GM10248 (cell line): ENCODE results near the gene PRR7.
A peak's percentile ranks its signal among the peaks of the same experiment; 100 is the strongest.

Source experiments
- CTCF ChIA-PET: fragments of 300-600 bp; sonication (Branson Sonifier 250); formaldehyde crosslinking; extraction: SDS; loops from one replicate; lab custom pipeline; 2021; ENCODE audit warnings: antibody characterized with exemption; lab: Yijun Ruan, JAX
- POLR2A ChIA-PET: fragments of 350-650 bp; sonication (Branson Sonifier 250); formaldehyde crosslinking; extraction: SDS; loops from one replicate; lab custom pipeline; 2020; ENCODE audit warnings: antibody characterized with exemption; lab: Yijun Ruan, JAX
- DNase-seq: peaks from one replicate; pipeline ENCODE4 v3.0.0; 2012; ENCODE audit errors: extremely low spot score
- CTCF ChIP-seq: IDR thresholded peaks from 2 replicates; pipeline ENCODE4 v1.5.1; 2012; ENCODE audit warnings: mild to moderate bottlenecking, low read depth; ENCODE audit errors: extremely low read depth, missing control alignments, control extremely low read depth

The PRR7 gene

GRCh38 chr5:177446200-177447065, at the start of gene PRR7:
PRR7 (plus strand) TSS chr5:177446814; CDS start chr5:177455068, 8,254 bp downstream.
- ChIA-PET CTCF (interaction anchor here (0.7 to 21.0 kb wide), 12 partner anchors 8 to 332 kb away, joined by 3 to 549 read pairs (median 12); partner anchors contain the start of genes F12 and PFN3), POLR2A (interaction anchor here (0.6 to 1.8 kb wide), 8 partner anchors 15 to 87 kb away, joined by 3 to 6 read pairs (median 4); no protein-coding TSS in a partner anchor)
- TF ChIP-seq CTCF = peak; percentile 21
- DNase-seq = peak; percentile 86

- CTCF ChIA-PET = interaction anchor here (21.8 kb wide), 1 partner anchor 48 kb away, joined by 549 read pairs; the partner anchor contains the start of gene PRR7
- no peak for DNase-seq
Measured at GRCh38 chr5:177397875-177398390, 48.7 kb upstream of the PRR7 start.

DNA sequence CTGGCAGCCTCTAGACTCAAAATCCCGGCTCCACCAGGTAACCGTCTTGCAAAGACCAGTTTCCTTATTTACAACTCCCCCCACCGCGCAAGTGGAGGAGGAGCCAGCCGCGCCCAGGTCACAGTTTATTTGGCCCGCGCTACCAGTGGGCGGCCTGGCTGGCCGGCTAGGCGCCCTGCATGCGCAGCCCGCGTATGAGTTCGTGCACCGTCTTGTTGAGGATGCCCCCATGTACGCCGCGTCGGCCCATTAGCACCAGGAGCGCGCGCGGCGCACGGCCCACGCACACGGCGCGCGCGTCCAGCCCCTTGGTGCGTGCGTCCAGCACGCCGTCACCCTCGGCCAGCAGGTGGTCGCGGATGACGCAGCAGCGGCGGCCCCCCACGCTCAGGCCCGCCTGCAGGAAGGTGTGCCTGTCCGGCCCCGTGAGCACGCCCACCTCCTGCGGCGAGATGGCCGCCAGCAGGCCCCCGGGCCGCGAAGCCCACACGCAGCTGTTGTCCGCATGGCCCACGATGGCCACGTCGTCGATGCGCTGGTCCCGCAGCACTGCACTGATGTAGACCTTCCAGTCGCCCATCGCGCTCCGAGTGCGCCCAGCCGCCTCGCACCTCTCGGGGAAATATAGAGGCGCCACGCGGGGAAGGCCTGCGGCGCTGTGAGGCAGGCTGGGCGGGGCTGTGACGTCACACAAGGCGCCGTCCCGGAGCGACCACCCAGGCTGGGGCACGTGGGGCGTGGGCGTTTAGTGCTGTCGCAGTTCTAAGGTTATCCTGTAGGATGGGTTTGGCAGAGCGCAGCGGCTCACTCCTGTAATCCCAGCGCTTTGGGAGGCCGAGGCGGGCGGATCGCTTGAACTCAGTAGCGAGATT, 46.4 kb upstream of the PRR7 start, which contains the start of gene PFN3:
Gene PFN3 (minus strand): TSS at position 665 of the 872 bp plus-strand sequence. CDS start 85 bp downstream, at position 580.
- no peak for TF ChIP-seq CTCF
- ChIA-PET POLR2A (no interaction called here), CTCF (interaction anchor here (1.7 to 21.8 kb wide), 5 partner anchors 10 to 91 kb away, joined by 3 to 549 read pairs (median 55); partner anchors contain the start of genes PRR7 and SLC34A1)
- DNase-seq = no peak

More at GRCh38 chr5:177397875-177398390, 48.7 kb upstream of the PRR7 start:
- no peak for TF ChIP-seq CTCF
- POLR2A ChIA-PET = no interaction called here

DNA sequence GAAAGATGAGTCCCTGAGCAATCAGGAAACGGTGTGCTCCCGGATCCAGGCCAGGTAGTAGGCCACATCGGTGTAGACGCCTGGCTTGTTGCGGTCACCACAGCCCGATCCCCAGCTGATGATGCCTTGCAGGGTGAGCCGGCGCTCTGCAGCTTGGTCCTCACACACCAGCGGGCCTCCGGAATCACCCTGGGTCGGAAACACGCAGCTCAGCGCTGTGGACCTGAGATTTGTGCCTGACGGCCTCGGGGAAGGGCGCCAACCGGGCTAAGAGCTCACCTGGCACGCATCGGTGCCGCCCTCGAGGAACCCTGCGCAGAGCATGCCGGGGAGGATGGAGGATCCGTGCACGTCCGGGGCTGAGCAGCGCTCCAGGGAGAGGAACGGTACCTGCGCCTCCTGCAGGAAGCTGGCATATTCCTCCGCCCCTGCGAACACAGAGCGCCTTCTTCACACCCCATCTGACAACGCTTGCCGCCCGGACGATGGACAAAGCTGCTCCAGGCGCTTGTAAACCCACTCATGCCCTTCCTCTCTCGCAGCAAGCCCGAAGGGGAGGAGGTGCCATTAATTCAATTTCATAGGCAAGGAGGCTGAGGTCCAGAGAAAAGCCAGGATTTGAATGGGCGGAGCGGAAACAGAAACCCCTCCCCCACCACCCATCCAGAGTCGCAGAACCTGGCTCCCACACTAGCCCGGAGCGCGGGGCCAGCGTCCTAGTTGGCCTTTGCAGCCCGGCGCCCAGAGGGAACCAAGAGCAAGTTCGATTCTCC, 44.2 kb upstream of the PRR7 start:
- peak; percentile 74 for DNase-seq
- POLR2A ChIA-PET = interaction anchor here (0.8 to 1.4 kb wide), 3 partner anchors 12 to 30 kb away, joined by 3 to 4 read pairs (median 4); no protein-coding TSS in a partner anchor
- CTCF ChIA-PET = interaction anchor here (0.6 to 21.8 kb wide), 38 partner anchors 12 to 390 kb away, joined by 3 to 549 read pairs (median 8); partner anchors contain the start of genes DOK3, GRK6, LMAN2 and PDLIM7
- peak; percentile 43 for TF ChIP-seq CTCF

GRCh38 chr5:177403102-177403791, 43.4 kb upstream of the PRR7 start:
- ChIA-PET CTCF (interaction anchor here (0.6 to 21.8 kb wide), 45 partner anchors 13 to 743 kb away, joined by 3 to 549 read pairs (median 9); partner anchors contain the start of genes DOK3, GRK6, LMAN2 and PDLIM7), POLR2A (interaction anchor here (0.6 to 1.6 kb wide), 8 partner anchors 13 to 1018 kb away, joined by 3 to 10 read pairs (median 4); partner anchors contain the start of gene PRR7)
- peak; percentile 18 for TF ChIP-seq CTCF
- peak; percentile 61 for DNase-seq
